BJ (cell line): ENCODE measurements around the gene FOXE3. TPM values are rescaled to one million over a fixed set of nuclear protein-coding genes. Genes with fewer than 3 reads are reported as not detected.
A peak's percentile ranks its signal among the peaks of the same experiment; 100 is the strongest.

Experiments
- CTCF ChIA-PET: fragments of 350-600 bp; formaldehyde crosslinking; extraction: SDS; loops from one replicate; lab custom pipeline; 2021; ENCODE audit warnings: antibody characterized with exemption, inconsistent platforms; lab: Yijun Ruan, JAX
- POLR2A ChIA-PET: fragments of 300-600 bp; sonication (Branson Sonifier 250); formaldehyde crosslinking; extraction: SDS; loops from one replicate; lab custom pipeline; 2021; ENCODE audit warnings: antibody characterized with exemption; lab: Charles Lee
- DNase-seq: peaks from one replicate; pipeline ENCODE4 v3.0.0-alpha.2; 2011; ENCODE audit warnings: low read depth
- H3K27me3 ChIP-seq: 2 replicates; pipeline ENCODE4 v1.6.0; 2011; ENCODE audit warnings: low read length; ENCODE audit not compliant: control insufficient read depth, insufficient read depth
- H3K36me3 ChIP-seq: 2 replicates; pipeline ENCODE4 v1.5.1; 2011; ENCODE audit warnings: low read length; ENCODE audit not compliant: control insufficient read depth, insufficient read depth
- H3K4me3 ChIP-seq: 2 replicates; pipeline ENCODE4 v1.5.1; 2011; ENCODE audit warnings: low read depth, mild to moderate bottlenecking, control low read depth, low read length
- CTCF ChIP-seq: IDR thresholded peaks from 2 replicates; pipeline ENCODE4 v1.5.1; 2011; ENCODE audit warnings: low read depth, mild to moderate bottlenecking, control low read depth, inconsistent platforms, low read length, moderate library complexity; ENCODE audit not compliant: insufficient read depth
- polyA plus RNA-seq: library from polyadenylated mRNA; depleted of rRNA; stranded (reverse); fragments of >200 nt; gene quantifications from 2 replicates; pipeline ENCODE4 v1.2.3, GENCODE V29; 2011

FOXE3 gene
- polyA plus RNA-seq, 1 experiment = 0.04 TPM

DNA sequence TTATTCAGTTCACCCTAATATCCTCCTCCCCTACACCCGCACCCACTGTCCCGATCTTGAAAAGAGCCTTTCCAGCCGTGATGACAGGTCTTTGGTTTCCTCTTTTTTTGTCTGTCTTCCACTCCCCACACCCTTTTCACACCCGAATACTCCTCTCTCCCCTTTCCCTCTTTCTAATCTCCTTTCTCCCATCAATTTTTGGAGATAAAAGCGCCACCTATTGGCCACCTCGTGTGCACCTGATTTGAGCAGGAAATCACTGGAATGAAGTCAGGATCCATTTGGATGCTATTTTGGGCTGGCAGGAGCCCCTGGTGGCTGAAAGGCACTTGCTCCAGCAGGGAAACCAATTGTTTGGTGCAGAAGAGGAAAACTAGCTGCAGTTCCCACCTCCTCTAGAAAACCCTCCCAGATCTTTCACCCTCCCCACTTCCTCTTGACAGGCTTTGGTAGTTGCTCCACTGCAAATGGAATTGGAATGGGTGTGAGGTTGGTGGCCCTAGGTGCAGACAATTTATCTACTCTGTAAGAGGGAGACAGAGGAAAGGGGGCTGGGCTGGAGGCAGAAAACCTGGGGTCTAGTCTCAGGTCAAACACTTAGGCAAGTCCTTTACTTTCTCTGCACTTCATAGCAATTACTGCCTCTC, 8.4 kb downstream of the FOXE3 start:
- H3K27me3 ChIP-seq = no peaks in the 10 kb centered on the region
- CTCF ChIA-PET = interaction anchor here (0.6 to 3.7 kb wide), 20 partner anchors 8 to 613 kb away, joined by 3 to 57 read pairs (median 5); partner anchors contain the start of gene FOXD2
- DNase-seq = no peak
- POLR2A ChIA-PET = no interaction called here
- no peak overlapping the region for H3K4me3 ChIP-seq
- peak; percentile 90 for TF ChIP-seq CTCF
- no peaks in the 10 kb centered on the region for H3K36me3 ChIP-seq

DNA sequence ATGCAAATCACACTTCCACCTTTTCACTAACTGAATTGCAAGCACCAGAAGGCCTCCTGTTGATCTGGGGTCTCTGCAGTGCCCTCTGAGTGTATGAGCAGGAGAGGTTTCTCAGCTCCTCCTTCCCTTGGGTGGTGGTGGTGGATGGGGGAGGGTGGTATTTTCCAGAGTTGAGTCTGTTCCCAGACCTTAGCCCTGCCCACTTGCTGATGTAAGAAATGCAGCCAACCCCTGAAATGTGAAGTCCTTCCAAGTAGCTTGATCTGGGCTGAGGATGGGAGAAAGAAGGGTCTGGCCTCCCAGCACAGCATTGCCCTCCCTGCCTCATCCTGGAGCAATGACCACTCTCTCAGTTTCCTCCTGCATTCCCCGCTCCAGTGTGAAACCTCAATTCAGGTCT, 15.4 kb downstream of the FOXE3 start:
- no peak overlapping the region for H3K4me3 ChIP-seq
- H3K27me3 ChIP-seq = no peaks in the 10 kb centered on the region
- no peak for TF ChIP-seq CTCF
- CTCF ChIA-PET = interaction anchor here (0.5 to 12.3 kb wide), 20 partner anchors 9 to 296 kb away, joined by 3 to 169 read pairs (median 4); partner anchors contain the start of gene PDZK1IP1
- POLR2A ChIA-PET = interaction anchor here (0.7 kb wide), 1 partner anchor 34 kb away, joined by 3 read pairs; no protein-coding TSS in a partner anchor
- no peaks in the 10 kb centered on the region; the same call in 1 of the 2 replicates for H3K36me3 ChIP-seq
- no peak for DNase-seq

- POLR2A ChIA-PET = interaction anchor here (0.6 to 0.7 kb wide), 2 partner anchors 35 to 294 kb away, joined by 3 read pairs; no protein-coding TSS in a partner anchor
- DNase-seq = no peak
- Histone ChIP-seq H3K4me3 (no peak overlapping the region), H3K36me3 (no peaks in the 10 kb centered on the region; the same call in 1 of the 2 replicates), H3K27me3 (no peaks in the 10 kb centered on the region)
- peak; percentile 81 for TF ChIP-seq CTCF
- CTCF ChIA-PET = interaction anchor here (0.5 to 12.3 kb wide), 24 partner anchors 8 to 295 kb away, joined by 3 to 169 read pairs (median 4); partner anchors contain the start of gene PDZK1IP1
These were observed 16.3 kb downstream of the FOXE3 start for GRCh38 chr1:47432071-47433036.

DNA sequence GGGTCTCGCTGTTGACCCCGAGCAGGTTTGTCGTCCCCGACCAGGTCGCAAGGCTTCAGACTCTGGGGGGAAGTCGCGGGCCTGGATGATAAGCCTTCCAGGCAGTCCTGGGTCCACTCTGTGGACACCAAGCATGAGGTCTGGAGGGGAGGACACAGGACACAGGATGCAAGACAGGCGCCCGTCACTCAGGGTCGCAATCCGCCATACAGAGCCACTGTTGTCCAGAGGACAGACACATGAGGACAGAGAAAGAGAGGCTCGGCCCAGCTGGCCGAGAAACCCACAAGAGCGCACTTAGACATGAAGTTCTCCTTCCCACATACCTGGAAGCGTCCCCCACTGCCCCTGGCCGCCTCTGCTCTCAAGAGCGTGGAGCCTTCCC, 16.9 kb downstream of the FOXE3 start:
- POLR2A ChIA-PET = no interaction called here
- Histone ChIP-seq H3K4me3 (no peak overlapping the region), H3K36me3 (no peaks in the 10 kb centered on the region; the same call in 1 of the 2 replicates), H3K27me3 (no peaks in the 10 kb centered on the region)
- no peak for DNase-seq
- CTCF ChIA-PET = interaction anchor here (0.6 to 12.3 kb wide), 16 partner anchors 8 to 294 kb away, joined by 3 to 169 read pairs (median 6); no protein-coding TSS in a partner anchor
- TF ChIP-seq CTCF = no peak
